DOHH2 (cell line): ENCODE results near the gene UPF2.

ENCODE experiments used
- H3F3A ChIP-seq: fragments of 200-600 bp; sonication (generic), shearing (Covaris generic); 2 replicates; pipeline ENCODE4 v1.6.0; 2016; ENCODE audit warnings: antibody characterized with exemption, mild to moderate bottlenecking; ENCODE audit not compliant: control insufficient read depth, insufficient read depth
- H3K27ac ChIP-seq: fragments of 200-600 bp; sonication (generic); 2 replicates; pipeline ENCODE4 v1.5.1; 2014; ENCODE audit warnings: low read depth, mild to moderate bottlenecking, low read length, moderate library complexity
- H3K27me3 ChIP-seq: fragments of 200-600 bp; sonication (generic); 2 replicates; pipeline ENCODE4 v1.6.1; 2014; ENCODE audit warnings: mild to moderate bottlenecking, low read length, mixed read lengths; ENCODE audit not compliant: control insufficient read depth
- H3K36me3 ChIP-seq: fragments of 200-600 bp; sonication (generic); 2 replicates; pipeline ENCODE4 v1.6.1; 2014; ENCODE audit warnings: mild to moderate bottlenecking, low read length, moderate library complexity, mixed read lengths; ENCODE audit not compliant: control insufficient read depth
- H3K4me1 ChIP-seq: fragments of 200-600 bp; sonication (generic); 2 replicates; pipeline ENCODE4 v1.6.1; 2014; ENCODE audit warnings: mild to moderate bottlenecking, low read length, mixed read lengths; ENCODE audit not compliant: control insufficient read depth
- H3K4me2 ChIP-seq: fragments of 200-600 bp; sonication (generic); 2 replicates; pipeline ENCODE4 v1.6.0; 2014; ENCODE audit warnings: mild to moderate bottlenecking, low read length, moderate library complexity
- H3K4me3 ChIP-seq: fragments of 200-600 bp; sonication (generic); 2 replicates; pipeline ENCODE4 v1.5.1; 2014; ENCODE audit warnings: mild to moderate bottlenecking, low read length, mixed read lengths
- H3K79me2 ChIP-seq: fragments of 200-600 bp; sonication (generic); 2 replicates; pipeline ENCODE4 v1.6.1; 2014; ENCODE audit warnings: mild to moderate bottlenecking, low read length, mixed read lengths; ENCODE audit not compliant: control insufficient read depth
- H3K9me2 ChIP-seq: fragments of 200-600 bp; sonication (generic); replicated peaks from 2 replicates; pipeline ENCODE4 v1.6.1; 2014; ENCODE audit warnings: mild to moderate bottlenecking, low read length, mixed read lengths; ENCODE audit not compliant: control insufficient read depth
- H3K9me3 ChIP-seq: fragments of 200-600 bp; sonication (generic); 2 replicates; pipeline ENCODE4 v1.6.1; 2014; ENCODE audit warnings: antibody characterized with exemption, low read length, mixed read lengths; ENCODE audit not compliant: control insufficient read depth, insufficient read depth
- H4K20me1 ChIP-seq: fragments of 200-600 bp; sonication (generic); 2 replicates; pipeline ENCODE4 v1.6.0; 2014; ENCODE audit warnings: low read depth, mild to moderate bottlenecking, antibody characterized with exemption, low read length, moderate library complexity; ENCODE audit not compliant: control insufficient read depth, insufficient read depth
- CTCF ChIP-seq: fragments of 200-600 bp; sonication (generic); IDR thresholded peaks from one replicate; pipeline ENCODE4 v1.5.1; 2014; ENCODE audit warnings: antibody characterized with exemption, mild to moderate bottlenecking, low read depth, low read length; ENCODE audit not compliant: poor library complexity, severe bottlenecking
- EZH2phosphoT487 ChIP-seq: fragments of 200-600 bp; sonication (generic); IDR thresholded peaks from 2 replicates; pipeline ENCODE4 v1.6.1; 2017; ENCODE audit warnings: borderline replicate concordance, mild to moderate bottlenecking, antibody characterized with exemption, low read length, moderate library complexity, mixed read lengths

The UPF2 gene

GRCh38 chr10:11882646-11883375, 159.8 kb downstream of the UPF2 start:
- H3K27me3 ChIP-seq, result no peaks in the 10 kb centered on the region

DNA sequence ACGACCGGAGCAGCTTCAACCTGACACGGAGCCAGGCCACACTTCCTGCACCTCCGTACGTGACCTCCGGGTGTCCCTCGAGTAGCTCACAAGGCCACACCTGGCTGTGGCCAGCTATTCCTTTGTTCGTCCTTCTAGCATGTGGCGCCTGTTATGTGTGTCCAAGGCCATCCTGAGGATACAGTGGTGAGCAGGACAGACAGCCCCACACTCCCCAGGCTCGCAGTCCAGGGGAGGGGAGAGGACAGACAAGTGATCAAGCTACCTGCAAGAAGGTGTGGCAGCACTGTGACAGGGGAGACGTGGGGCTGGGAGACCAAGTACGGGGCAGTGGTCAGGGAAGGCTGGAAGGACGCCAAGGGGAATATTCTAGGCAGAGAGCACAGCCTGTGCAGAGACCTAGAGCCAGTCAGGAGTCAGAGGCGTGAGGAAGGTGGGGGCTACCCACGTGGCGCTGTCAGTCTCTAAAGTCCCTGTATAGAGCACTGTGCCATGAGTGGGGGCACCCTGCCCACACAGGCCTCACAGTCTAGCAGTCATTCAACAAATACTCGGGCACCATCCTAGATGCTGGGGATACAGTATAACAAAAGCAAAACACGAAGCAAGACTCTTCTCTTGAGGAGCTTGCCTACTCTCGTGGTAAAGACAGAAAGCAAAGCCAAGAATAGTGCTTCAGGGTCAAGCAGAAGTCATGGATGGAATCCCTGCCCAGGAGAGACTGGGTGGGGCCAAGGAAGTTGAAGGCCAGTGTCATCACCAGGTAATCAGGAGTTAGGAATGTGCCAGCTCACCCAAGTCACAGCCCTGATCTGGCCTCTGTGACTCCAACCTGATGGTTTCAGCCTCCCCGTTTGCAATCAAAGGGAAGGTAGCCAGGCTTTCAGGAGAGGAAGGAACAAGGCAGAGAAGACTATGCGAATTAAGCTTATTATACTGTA, 160.9 kb downstream of the UPF2 start:
- H3K27me3 ChIP-seq, result no peaks in the 10 kb centered on the region
- no peaks in the 10 kb centered on the region for H3K4me1 ChIP-seq
- TF ChIP-seq CTCF (no peak), EZH2phosphoT487 (no peak)
- no peaks in the 10 kb centered on the region for H3K9me3 ChIP-seq
- H3K9me2 ChIP-seq, result no peaks in the 10 kb centered on the region
- H3K4me3 ChIP-seq, result no peak overlapping the region
- H4K20me1 ChIP-seq, result no peaks in the 10 kb centered on the region
- H3K79me2 ChIP-seq, result no peaks in the 10 kb centered on the region
- no peaks in the 10 kb centered on the region for H3K36me3 ChIP-seq
- no peak overlapping the region for H3K27ac ChIP-seq
- H3K4me2 ChIP-seq, result no peak overlapping the region
- no peaks in the 10 kb centered on the region for H3F3A ChIP-seq

More at GRCh38 chr10:11882646-11883375, 159.8 kb downstream of the UPF2 start:
- Histone ChIP-seq H3K9me3 (no peaks in the 10 kb centered on the region), H3K4me1 (no peaks in the 10 kb centered on the region), H3K27ac (no peak overlapping the region), H3F3A (no peaks in the 10 kb centered on the region), H4K20me1 (no peaks in the 10 kb centered on the region), H3K36me3 (no peaks in the 10 kb centered on the region), H3K79me2 (no peaks in the 10 kb centered on the region), H3K4me2 (no peak overlapping the region), H3K9me2 (no peaks in the 10 kb centered on the region), H3K4me3 (no peak overlapping the region)
- TF ChIP-seq EZH2phosphoT487 (no peak), CTCF (no peak)

DNA sequence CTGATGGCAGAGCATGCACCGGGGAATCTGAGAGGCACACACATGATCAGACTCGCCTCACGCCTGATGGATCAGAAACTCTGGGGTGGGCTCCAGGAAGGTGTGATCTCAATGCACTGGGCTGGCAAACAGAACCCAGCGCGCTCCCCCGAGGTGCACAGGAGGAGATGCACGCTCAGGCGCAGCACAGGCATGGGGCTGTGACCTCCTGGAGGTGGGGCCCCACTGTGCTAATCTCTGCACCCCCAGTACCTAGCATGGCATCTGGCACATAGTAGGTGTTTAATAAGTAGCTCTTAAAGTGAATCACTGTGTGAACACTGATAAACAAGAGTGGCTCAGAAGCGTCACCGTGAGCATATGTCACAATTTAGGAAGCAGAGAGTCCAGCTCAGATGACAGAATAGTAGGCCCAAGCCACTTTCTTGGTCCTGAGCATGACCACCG, 161.6 kb downstream of the UPF2 start:
- no peak for TF ChIP-seq CTCF
- TF ChIP-seq EZH2phosphoT487, result no peak
- Histone ChIP-seq H3K4me2 (no peak overlapping the region), H3K9me3 (no peaks in the 10 kb centered on the region), H3K27ac (no peak overlapping the region), H3F3A (no peaks in the 10 kb centered on the region), H3K36me3 (no peaks in the 10 kb centered on the region), H4K20me1 (no peaks in the 10 kb centered on the region), H3K4me3 (no peak overlapping the region), H3K9me2 (no peaks in the 10 kb centered on the region), H3K27me3 (no peaks in the 10 kb centered on the region), H3K4me1 (no peaks in the 10 kb centered on the region), H3K79me2 (no peaks in the 10 kb centered on the region)
